Gastrocnemius medialis (tissue), 4 donors: ENCODE results near the gene ARHGEF37.

Experiments
- POLR2A ChIP-seq, 2 donors: fragments of 450-650 bp; IDR thresholded peaks; one replicate each; pipeline ENCODE4 v1.6.1; 2017; ENCODE audit warnings: antibody characterized with exemption in 2 of 2, mild to moderate bottlenecking in 2 of 2, moderate library complexity in 2 of 2
- TF ChIP-seq, protein P1 (sequence below), 5 experiments: fragments of 450-650 bp in 3 of 5; fragments of 200-600 bp in 2 of 5; sonication (generic) in 2 of 5; IDR thresholded peaks in 4 of 5; conservative IDR thresholded peaks in 1 of 5; 1 replicate in 4 of 5; 2 replicates in 1 of 5; pipeline ENCODE4 v1.5.1; 2016 to 2019; ENCODE audit warnings: antibody characterized with exemption in 5 of 5, mild to moderate bottlenecking in 3 of 5, moderate library complexity in 3 of 5

DNA sequence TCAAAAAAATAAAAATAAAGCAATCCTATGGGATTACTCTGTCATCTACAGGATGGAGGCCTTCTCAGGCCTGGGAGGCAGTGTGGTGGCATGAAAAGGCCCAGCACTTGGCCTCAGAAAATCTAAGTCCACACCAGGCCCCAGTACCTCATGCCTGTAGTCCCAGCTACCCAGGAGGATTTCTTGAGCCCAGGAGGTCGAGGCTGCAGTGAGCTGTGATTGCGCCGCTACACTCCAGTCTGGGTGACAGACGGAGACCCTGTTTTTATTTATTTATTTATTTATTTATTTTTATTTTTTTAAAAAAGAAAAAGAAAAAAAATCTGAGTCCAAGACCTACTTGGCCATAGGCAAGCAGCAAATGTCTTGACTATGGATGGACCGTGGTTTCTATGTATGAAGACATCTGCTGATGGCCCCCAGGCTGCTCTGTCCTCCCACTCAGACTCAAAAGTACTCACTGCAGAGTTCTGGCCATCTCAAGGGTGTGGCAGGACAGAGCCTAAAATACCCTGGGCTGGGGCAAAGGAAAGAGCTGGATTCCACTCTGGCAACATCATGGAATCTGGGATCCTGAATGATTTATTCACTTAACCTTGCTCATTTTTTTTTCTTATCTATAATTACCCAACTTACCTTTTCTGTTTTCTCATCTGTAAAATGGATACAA, 55.0 kb downstream of the ARHGEF37 start:
- TF ChIP-seq, protein P1, sequence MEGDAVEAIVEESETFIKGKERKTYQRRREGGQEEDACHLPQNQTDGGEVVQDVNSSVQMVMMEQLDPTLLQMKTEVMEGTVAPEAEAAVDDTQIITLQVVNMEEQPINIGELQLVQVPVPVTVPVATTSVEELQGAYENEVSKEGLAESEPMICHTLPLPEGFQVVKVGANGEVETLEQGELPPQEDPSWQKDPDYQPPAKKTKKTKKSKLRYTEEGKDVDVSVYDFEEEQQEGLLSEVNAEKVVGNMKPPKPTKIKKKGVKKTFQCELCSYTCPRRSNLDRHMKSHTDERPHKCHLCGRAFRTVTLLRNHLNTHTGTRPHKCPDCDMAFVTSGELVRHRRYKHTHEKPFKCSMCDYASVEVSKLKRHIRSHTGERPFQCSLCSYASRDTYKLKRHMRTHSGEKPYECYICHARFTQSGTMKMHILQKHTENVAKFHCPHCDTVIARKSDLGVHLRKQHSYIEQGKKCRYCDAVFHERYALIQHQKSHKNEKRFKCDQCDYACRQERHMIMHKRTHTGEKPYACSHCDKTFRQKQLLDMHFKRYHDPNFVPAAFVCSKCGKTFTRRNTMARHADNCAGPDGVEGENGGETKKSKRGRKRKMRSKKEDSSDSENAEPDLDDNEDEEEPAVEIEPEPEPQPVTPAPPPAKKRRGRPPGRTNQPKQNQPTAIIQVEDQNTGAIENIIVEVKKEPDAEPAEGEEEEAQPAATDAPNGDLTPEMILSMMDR (IDR thresholded peaks at IDR 0.05 in 4 of 5, conservative IDR thresholded peaks at IDR 0.05 in 1 of 5): no peak
- TF ChIP-seq POLR2A (IDR thresholded peaks at IDR 0.05): no peak
